ENCODE data around the gene EQTN.

The EQTN gene

GRCh38 chr9:27338527-27338903 is 41.6 kb upstream of the EQTN start:
- TF ChIP-seq CTCF (IDR thresholded peaks at IDR 0.05; ENCODE audit: extremely low read depth, insufficient read depth, missing control alignments): no peak
- in situ Hi-C loops (cut with MboI; ENCODE audit: low pct_unique_long_range_greater_than_20kb, low sequenced_read_pairs, unreplicated experiment): no loop called here
- DNase-seq (ENCODE audit: low spot score): no peak

- no peak for DNase-seq (ENCODE audit: low spot score)
- in situ Hi-C loops (cut with MboI; ENCODE audit: low pct_unique_long_range_greater_than_20kb, low sequenced_read_pairs, unreplicated experiment): no loop called here
Observed at GRCh38 chr9:27337833-27338526, 41.0 kb upstream of the EQTN start.

GRCh38 chr9:27337236-27337635 is 40.3 kb upstream of the EQTN start:
- in situ Hi-C loops (cut with MboI; ENCODE audit: low pct_unique_long_range_greater_than_20kb, low sequenced_read_pairs, unreplicated experiment): no loop called here
- no peak for DNase-seq (ENCODE audit: low spot score)
- no peak for TF ChIP-seq CTCF (IDR thresholded peaks at IDR 0.05; ENCODE audit: extremely low read depth, insufficient read depth, missing control alignments)

More at GRCh38 chr9:27337833-27338526, 41.0 kb upstream of the EQTN start:
- no peak for TF ChIP-seq CTCF (IDR thresholded peaks at IDR 0.05; ENCODE audit: extremely low read depth, insufficient read depth, missing control alignments)

- DNase-seq (ENCODE audit: low spot score): no peak
- in situ Hi-C loops (cut with MboI; ENCODE audit: low pct_unique_long_range_greater_than_20kb, low sequenced_read_pairs, unreplicated experiment): no loop called here
- TF ChIP-seq CTCF (IDR thresholded peaks at IDR 0.05; ENCODE audit: extremely low read depth, insufficient read depth, missing control alignments): no peak
Observed at GRCh38 chr9:27336829-27337228, 39.9 kb upstream of the EQTN start.

GRCh38 chr9:27336126-27336525 is 39.2 kb upstream of the EQTN start:
- DNase-seq (ENCODE audit: low spot score): no peak
- no peak for TF ChIP-seq CTCF (IDR thresholded peaks at IDR 0.05; ENCODE audit: extremely low read depth, insufficient read depth, missing control alignments)
- in situ Hi-C loops (cut with MboI; ENCODE audit: low pct_unique_long_range_greater_than_20kb, low sequenced_read_pairs, unreplicated experiment): no loop called here

- in situ Hi-C loops (cut with MboI; ENCODE audit: low pct_unique_long_range_greater_than_20kb, low sequenced_read_pairs, unreplicated experiment): no loop called here
- no peak for DNase-seq (ENCODE audit: low spot score)
- no peak for TF ChIP-seq CTCF (IDR thresholded peaks at IDR 0.05; ENCODE audit: extremely low read depth, insufficient read depth, missing control alignments)
Observed at GRCh38 chr9:27335075-27335474, 38.1 kb upstream of the EQTN start.

Measured in GM13977 (cell line).